ENCODE results near the gene SYCP2.
A peak's percentile ranks its signal among the peaks of the same experiment; 100 is the strongest.

Gene SYCP2

GRCh38 chr20:59942245-59942644 is 8.8 kb upstream of the SYCP2 start:
- no peak for DNase-seq (ENCODE audit: low read depth)

- DNase-seq (ENCODE audit: low read depth): no peak
Observed at GRCh38 chr20:59940956-59941294, 7.5 kb upstream of the SYCP2 start.

DNA sequence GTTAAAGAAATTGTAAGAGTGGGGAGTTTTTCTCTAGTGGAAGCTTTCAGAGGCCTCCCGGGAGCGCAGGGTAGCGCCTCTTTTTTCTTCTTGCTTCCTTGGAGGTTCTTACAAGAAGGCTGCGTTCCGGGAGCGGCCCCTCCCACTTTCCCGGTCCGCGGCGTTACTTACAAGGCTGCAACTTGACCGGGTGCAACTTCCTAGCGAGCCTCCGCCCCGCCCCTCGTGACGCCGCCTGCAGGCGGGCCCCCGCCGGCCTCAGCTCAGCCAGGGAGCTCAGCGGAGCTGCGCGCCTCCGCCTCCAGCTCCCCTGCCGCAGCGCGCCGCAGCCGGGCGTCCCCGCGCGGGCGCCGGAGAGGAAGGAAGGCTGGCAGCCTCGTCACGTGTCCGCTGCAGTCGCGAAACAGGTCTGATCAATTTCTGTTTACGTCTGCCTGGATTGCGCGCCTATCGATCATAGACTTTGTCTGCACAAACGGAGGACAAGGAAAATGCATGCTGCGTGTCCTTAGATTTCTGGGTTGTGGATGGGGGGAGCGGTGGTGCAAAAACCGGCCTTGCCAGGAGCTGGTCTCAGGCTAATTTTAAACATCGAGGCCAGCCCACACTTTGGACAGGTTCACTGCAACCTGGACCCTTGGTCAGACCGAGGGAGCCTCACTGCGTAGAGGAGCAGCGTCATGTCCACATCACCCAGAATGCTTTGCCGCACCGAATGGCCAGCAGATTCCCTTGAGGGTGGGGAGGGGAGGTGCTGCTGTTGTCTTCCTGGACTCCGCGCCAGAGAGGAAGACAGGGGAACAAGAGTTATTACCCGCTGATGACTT is 6.9 kb upstream of the SYCP2 start, which contains the start of the genes FAM217B and PPP1R3D:
Gene FAM217B (plus strand): TSS at position 261 of the 827 bp plus-strand sequence. CDS start 3,555 bp downstream, outside the sequence.
Gene PPP1R3D (minus strand): TSS at position 177 of the 827 bp plus-strand sequence. CDS start 374 bp downstream, outside the sequence.
- peak; percentile 80 for DNase-seq (ENCODE audit: low read depth)

- no peak for DNase-seq (ENCODE audit: low read depth)
Observed at GRCh38 chr20:59939879-59940128, 6.4 kb upstream of the SYCP2 start.

DNA sequence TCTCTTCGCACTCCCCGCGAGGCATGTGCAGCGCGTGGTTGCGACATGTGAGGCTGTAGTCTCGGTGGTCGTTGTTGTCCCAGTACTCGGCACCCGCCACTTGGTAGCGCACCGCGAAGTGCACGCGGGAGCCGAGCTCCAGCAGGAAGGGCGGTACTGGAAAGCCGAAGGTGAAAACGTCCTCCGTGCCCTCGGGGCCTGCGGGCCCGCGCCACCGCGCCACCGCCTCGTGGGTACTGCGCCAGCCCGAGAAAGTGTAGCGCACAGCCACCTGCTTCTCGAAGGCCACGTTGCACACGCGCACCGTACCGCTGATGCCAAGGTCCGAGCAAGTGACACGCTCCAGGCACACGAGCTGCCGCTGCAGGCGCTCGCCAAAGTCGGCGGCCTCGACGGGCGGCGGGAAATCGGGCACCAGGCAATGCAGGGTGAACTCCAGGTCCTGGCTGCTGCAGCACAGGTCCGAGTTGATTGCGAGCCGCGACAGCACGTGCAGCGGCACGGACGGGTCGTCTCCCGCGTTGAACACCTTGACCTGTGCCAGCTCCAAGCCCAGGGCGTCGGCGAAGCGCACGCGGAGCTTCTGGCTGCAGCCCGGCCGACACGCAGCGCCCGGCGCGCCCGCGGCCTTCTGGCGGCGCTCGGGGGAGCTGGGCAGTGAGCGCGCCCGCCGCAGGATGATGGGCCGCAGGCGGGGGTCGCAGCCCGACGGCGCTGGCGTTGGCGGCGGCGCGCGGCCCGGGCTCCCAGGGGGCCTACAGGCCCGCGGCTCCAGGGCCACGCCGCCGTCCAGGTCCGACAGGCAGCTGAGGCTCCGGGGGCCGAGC is 5.8 kb upstream of the SYCP2 start:
- DNase-seq (ENCODE audit: low read depth): no peak

GRCh38 chr20:59938696-59939051 is 5.2 kb upstream of the SYCP2 start:
- no peak for DNase-seq (ENCODE audit: low read depth)

- no peak for DNase-seq (ENCODE audit: low read depth)
Observed at GRCh38 chr20:59938221-59938620, 4.8 kb upstream of the SYCP2 start.

DNA sequence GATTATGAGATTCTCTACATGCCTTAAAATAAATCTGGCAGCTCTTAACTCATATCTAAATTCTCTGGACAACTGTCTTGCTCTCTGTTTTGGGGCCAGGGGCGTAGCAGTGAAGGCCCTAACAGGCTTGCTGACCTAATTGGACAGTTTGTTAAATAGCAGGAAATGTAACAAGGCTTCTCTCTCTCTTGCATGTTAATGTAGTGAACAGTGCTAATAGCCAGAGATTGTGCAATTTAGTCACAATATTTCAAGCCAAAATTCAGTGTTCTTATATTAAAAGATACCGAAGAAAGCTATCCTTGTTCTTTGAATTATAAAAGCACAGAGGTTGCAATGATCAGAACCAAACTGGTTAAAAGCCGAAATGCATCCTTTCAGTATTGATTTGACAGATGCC is 3.7 kb upstream of the SYCP2 start:
- no peak for DNase-seq (ENCODE audit: low read depth)

- DNase-seq (ENCODE audit: low read depth): no peak
Observed at GRCh38 chr20:59936409-59936808, 3.0 kb upstream of the SYCP2 start.

DNA sequence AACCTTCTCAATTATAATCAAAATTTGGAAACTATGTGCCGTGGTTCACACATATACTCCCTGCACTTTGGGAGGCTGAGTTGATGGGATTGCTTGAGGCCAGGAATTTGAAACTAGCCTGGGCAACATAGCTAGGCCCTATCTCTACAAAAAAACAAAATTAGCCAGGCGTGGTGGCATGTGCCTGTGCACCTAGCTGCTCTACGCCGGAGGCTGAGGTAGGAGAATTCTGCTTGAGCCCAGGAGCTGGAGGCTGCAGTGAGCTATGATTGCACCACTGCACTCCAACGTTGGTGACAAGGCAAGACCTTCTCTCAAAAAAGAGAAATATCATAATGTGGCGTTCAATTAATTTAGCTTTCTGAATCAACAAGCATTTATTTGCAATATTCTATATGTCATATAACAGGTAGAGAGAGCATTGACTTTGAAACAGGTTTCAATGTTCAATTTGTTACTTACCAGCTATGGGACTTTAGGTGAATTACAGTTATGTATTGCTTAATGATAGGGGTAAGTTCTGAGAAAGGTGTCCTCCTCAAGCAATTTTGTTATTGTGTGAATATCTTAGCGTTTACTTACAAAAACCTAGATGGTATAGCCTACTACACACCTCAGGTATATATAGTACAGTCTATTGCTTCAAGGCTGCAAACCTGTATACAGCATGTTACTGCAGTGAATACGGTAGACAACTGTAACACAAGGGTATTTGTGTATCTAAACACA is 2.2 kb upstream of the SYCP2 start:
- DNase-seq (ENCODE audit: low read depth): no peak

DNA sequence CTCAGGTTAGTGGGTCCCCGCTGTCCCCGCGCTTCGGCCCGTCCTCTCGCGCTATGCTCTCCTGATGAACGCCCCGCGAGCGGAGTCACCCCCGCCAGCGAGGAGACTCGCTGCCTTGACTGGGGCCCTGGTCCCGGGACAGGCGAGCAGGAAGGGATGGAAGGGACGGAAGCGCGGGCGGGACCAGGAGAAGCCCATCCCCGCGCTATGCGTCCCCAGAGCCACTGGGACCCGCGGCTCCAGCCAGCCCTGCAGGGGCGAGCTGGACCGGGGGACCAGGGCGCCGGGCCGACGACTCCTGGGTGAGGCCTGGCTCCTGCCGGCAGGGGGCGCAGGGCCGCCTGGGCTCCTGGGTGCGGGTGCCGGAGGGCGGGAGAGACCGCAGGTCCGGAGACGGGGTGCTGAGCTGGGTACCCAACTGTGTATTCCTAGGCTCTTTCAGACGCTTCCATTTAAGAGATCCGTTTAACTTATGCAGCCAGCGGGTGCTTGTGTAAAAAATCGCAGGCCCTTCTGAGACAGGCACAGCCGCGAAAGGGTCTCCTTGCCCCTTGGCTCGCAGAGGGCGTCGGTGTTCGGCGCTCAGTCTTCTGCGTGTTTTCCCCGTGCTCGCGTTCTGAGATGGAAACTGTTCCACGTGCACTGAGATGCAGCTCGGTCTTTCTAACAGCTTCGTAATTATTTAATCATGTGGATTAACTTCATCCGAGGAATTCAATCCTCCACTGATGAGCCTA is 580 bp upstream of the SYCP2 start:
- DNase-seq (ENCODE audit: low read depth): peak; percentile 58

- no peak for DNase-seq (ENCODE audit: low read depth)
Observed at GRCh38 chr20:59932616-59933295, 681 bp downstream of the SYCP2 start.

GRCh38 chr20:59931511-59932312 is 1.7 kb downstream of the SYCP2 start:
- no peak for DNase-seq (ENCODE audit: low read depth)

DNA sequence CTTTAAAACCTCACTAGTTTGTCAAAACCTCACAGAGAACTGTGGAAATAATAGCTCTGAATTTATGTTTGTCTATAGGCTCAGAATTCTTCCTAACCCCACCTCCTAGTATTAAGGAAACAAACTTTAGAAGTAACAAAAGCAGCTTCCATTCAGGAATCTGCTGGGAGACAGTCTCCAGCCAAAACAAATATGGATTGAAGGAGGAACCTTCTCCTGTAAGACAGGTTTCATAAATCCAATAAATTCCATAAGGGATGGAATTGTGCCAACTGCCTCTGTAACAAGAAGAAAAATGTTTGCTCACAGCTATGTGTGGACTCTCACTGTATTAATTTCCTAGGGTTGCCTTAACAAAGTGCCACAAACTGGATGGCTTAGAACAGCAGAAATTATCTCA is 7.5 kb downstream of the SYCP2 start:
- DNase-seq (ENCODE audit: low read depth): no peak

DNA sequence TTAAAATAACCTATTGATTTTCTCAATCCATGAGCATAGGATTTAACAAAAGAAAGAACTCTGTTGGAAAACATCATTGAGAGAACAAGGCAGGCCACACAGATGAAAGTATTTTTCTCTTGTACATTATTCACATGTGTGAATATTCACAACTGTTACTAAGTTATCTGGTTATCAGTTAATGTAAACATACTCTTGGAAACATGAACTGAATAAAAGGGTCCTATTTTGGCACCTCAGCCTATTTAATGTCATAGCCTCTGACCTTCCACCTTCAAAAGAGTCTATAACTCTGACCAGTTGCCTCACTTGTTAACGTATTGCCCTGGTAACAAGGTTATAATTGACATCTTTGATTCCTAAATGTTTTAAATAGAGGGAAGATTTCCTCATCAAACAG is 8.1 kb downstream of the SYCP2 start:
- DNase-seq (ENCODE audit: low read depth): no peak

DNA sequence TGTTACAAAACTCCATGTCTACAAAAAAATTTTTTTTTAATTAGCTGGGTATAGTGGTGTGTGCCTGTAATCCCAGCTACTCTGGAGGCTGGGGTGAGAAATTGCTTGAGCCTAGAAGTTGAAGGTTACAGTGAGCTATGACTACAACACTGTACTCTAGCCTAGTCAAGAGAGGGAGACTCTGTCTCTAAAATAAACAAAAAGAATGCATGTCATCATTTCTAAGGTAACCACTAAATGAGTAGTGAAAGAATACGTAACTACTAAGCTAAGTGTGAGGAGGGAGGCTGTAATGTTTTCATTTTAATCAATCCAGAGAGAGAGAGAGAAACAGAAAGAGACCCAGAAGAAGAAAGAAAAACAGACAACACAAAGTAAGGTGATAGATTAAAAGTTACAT is 9.9 kb downstream of the SYCP2 start:
- DNase-seq (ENCODE audit: low read depth): no peak

- no peak for DNase-seq (ENCODE audit: low read depth)
Observed at GRCh38 chr20:59920944-59921343, 12.5 kb downstream of the SYCP2 start.

- DNase-seq (ENCODE audit: low read depth): no peak
Observed at GRCh38 chr20:59912609-59913008, 20.8 kb downstream of the SYCP2 start.

GRCh38 chr20:59911041-59911440 is 22.4 kb downstream of the SYCP2 start:
- no peak for DNase-seq (ENCODE audit: low read depth)

- DNase-seq (ENCODE audit: low read depth): no peak
Observed at GRCh38 chr20:59908855-59909254, 24.6 kb downstream of the SYCP2 start.

DNA sequence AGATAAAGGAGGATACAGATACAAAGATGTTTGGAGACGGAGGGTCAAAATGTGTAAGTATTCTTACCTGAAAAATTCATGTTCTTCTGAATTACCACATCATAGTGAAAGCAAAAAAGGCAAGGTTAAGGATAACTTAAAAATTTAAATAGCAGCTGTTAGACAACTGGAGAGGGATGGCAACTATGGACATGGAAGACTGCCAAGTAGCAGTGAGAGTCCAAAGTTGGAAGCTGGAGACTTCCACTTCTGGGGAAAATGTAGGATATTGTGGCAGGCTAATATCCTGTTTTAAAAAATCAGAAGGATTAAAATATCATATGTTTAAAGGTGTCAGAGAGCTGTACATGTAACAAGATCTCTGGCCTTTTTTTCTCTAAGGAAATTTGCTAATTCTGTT is 29.8 kb downstream of the SYCP2 start:
- DNase-seq (ENCODE audit: low read depth): no peak
